Adipocyte (in vitro differentiated cells): ENCODE data around the gene C11orf54.
"Not testable (repeated sequence)": the region's sequence is repeated elsewhere in the genome, so short reads cannot be mapped to it uniquely, and the experiment has no call there.

Experiments
- DNase-seq: peaks from one replicate; pipeline ENCODE4 v3.0.0-alpha.2; 2015; ENCODE audit warnings: low read depth
- H3K27me3 ChIP-seq: replicated peaks from 2 replicates; pipeline ENCODE4 v1.7.0; 2013; ENCODE audit warnings: mild to moderate bottlenecking, low read length, moderate library complexity; ENCODE audit not compliant: control insufficient read depth, insufficient read depth
- H3K36me3 ChIP-seq: 2 replicates; pipeline ENCODE4 v1.7.0; 2013; ENCODE audit warnings: low read length, mild to moderate bottlenecking, moderate library complexity; ENCODE audit not compliant: control insufficient read depth, insufficient read depth, severe bottlenecking
- H3K4me1 ChIP-seq: 2 replicates; pipeline ENCODE4 v1.7.0; 2013; ENCODE audit warnings: mild to moderate bottlenecking, low read length, moderate library complexity; ENCODE audit not compliant: control insufficient read depth, insufficient read depth
- H3K4me3 ChIP-seq: 2 replicates; pipeline ENCODE4 v1.7.0; 2013; ENCODE audit warnings: mild to moderate bottlenecking, low read length, moderate library complexity
- H3K9ac ChIP-seq: 2 replicates; pipeline ENCODE4 v1.7.0; 2013; ENCODE audit warnings: mild to moderate bottlenecking, low read length, moderate library complexity
- H3K9me3 ChIP-seq: 2 replicates; pipeline ENCODE4 v1.7.0; 2013; ENCODE audit warnings: mild to moderate bottlenecking, low read length, moderate library complexity; ENCODE audit not compliant: control insufficient read depth

C11orf54 gene

DNA sequence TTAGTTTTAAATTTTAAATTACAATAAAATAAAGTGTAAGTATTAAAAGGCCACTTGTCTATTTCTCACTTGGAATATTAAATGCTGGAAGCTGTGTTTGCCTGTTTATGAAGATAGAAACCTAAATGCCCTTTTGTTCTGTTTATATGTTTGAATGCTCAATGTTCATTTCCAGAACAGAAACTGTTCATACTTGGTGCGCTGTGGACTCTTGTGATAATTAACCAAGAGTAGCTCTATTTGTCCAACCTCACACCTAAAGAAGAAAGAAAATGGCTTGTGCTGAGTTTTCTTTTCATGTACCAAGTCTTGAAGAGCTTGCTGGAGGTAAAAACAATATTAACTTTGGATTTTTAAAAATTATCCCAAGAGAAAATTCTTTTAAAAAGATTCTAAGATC, 5.7 kb downstream of the C11orf54 start:
- Histone ChIP-seq H3K27me3 (no peaks in the 10 kb centered on the region), H3K9me3 (no peaks in the 10 kb centered on the region), H3K4me1 (no peaks in the 10 kb centered on the region), H3K36me3 (peaks cover 8% of the 10 kb centered on the region), H3K4me3 (no peak overlapping the region), H3K9ac (no peak overlapping the region)
- no peak for DNase-seq

DNA sequence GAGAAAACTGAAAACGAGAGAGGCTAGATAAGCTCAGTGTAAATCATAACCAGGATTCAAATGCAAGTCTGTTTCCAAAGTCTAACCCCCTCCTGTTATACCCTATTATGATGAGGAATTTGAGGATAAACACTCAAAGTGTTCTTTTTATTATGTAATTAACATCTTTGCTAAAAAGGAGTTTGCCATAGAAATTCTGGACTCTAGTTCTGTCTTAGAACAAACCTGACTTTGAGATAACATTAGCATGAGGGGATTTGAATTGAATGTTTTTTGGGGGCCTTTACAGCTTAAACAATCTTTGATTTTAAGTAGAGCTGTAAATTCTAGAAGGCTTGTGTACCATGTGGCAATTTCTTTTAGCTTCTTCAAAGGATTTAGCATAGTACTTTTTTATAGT, 9.5 kb downstream of the C11orf54 start:
- DNase-seq: no peak
- no peak overlapping the region for H3K4me3 ChIP-seq
- H3K9ac ChIP-seq: no peak overlapping the region
- peaks cover 21% of the 10 kb centered on the region for H3K36me3 ChIP-seq
- no peaks in the 10 kb centered on the region for H3K4me1 ChIP-seq
- H3K9me3 ChIP-seq: no peaks in the 10 kb centered on the region
- H3K27me3 ChIP-seq: no peaks in the 10 kb centered on the region

DNA sequence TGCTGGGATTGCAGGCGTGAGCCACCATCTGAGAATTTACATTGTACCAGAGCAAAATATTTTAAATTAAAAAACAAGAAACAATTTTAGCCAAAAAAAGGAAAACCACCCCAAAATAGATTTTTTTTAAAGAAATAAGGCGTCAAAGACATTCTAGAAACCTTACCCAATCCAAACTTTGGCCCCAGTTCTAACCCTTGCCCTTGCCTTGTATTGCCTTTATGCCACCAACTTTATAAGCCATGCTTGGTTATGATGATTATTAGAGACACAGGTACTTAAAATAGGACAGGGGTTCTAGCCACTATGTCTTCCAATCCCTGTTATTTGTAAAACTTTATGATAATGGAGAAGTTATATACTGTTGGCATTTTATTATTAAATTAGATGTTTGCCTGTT, 11.8 kb downstream of the C11orf54 start:
- H3K9me3 ChIP-seq: no peaks in the 10 kb centered on the region
- H3K4me3 ChIP-seq: no peak overlapping the region
- no peak overlapping the region for H3K9ac ChIP-seq
- no peaks in the 10 kb centered on the region for H3K4me1 ChIP-seq
- no peaks in the 10 kb centered on the region for H3K27me3 ChIP-seq
- DNase-seq: no peak
- peaks cover 43% of the 10 kb centered on the region for H3K36me3 ChIP-seq

DNA sequence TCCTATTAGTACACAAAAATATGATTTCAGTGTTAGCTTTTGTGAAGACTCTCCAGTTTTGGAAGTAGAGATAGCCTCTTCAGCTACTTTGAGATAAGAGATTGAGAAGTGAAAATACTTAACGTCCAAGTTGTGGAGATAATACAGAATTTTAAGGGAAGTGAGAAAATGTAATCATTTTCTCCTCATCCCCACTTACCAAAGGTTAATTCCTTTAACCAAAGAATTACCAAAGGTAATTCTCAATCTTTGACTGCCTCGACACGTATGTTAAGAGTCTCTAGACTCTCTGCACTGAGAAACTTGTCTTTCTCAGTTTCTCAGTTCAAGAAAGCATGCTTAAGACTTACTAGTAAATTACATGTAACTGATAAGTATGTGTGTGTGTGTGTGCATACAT, 15.3 kb downstream of the C11orf54 start:
- DNase-seq: no peak
- Histone ChIP-seq H3K4me3 (no peak overlapping the region), H3K4me1 (no peaks in the 10 kb centered on the region), H3K36me3 (peaks cover 70% of the 10 kb centered on the region), H3K9me3 (no peaks in the 10 kb centered on the region), H3K27me3 (no peaks in the 10 kb centered on the region), H3K9ac (no peak overlapping the region)

DNA sequence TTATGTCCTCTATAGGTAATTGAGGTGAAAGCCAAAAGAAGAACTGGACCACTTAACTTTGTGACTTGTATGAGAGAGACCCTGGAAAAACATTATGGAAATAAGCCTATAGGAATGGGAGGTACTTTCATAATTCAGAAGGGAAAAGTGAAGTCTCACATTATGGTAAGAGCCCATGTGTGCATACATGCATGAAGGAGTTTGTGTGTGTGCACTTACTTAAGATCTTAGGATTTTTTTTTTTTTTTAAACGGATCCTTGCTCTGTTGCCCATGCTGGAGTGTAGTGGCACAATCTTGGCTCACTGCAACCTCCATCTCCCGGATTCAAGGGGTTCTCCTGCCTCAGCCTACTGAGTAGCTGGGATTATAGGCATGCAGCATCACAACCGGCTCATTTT, 15.8 kb downstream of the C11orf54 start:
- DNase-seq: no peak
- H3K4me3 ChIP-seq: no peak overlapping the region
- H3K27me3 ChIP-seq: no peaks in the 10 kb centered on the region
- H3K9me3 ChIP-seq: no peaks in the 10 kb centered on the region
- no peak overlapping the region for H3K9ac ChIP-seq
- H3K36me3 ChIP-seq: peaks cover 76% of the 10 kb centered on the region
- no peaks in the 10 kb centered on the region for H3K4me1 ChIP-seq

DNA sequence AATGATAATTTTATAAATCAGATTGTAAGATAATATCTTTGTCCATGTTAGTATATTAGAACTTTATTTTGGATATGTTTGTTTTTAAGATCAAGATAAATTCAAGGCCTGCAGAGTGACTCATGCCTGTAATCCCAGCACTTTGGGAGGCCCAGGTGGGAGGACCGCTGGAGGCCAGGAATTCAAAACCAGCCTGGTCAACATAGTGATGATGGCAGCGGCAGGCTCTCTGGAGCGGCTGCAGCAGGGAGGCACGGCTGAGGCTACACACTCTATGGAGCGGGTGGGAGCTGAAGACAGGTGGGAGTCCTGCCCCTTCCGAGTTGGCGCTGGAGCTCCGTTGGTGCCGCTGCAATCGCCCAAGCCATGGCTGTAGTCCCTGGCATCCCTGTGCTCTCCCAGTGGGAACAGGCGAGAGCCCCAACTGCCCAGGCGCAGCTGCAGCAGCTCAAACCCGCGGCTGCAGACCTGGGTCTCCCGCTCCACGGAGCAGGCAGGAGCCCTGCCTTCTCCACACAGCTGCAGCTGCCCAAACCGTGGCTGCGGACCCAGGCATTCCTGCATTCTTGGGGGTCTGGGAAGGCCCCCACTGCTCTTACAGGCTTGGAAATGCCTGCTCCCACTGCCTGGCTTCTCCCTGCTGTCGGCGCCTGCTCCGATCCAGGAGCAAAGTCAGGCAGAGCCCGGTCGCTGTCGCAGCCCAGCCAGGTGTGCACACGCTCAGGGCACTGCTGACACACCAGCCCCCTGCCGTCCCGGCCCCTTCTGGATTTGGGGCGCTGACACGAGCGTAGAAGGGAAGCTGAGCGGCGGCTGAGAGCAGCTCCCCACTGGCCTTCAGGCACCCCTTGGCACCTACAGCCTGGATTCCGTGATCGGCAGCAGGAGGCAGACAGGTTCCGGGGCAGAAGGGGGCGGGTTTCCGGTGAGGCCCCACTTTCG, 16.7 kb downstream of the C11orf54 start:
- DNase-seq: no peak
- no peaks in the 10 kb centered on the region for H3K27me3 ChIP-seq
- H3K9ac ChIP-seq: no peak overlapping the region
- no peaks in the 10 kb centered on the region for H3K9me3 ChIP-seq
- no peak overlapping the region for H3K4me3 ChIP-seq
- H3K36me3 ChIP-seq: peaks cover 85% of the 10 kb centered on the region
- H3K4me1 ChIP-seq: no peaks in the 10 kb centered on the region

DNA sequence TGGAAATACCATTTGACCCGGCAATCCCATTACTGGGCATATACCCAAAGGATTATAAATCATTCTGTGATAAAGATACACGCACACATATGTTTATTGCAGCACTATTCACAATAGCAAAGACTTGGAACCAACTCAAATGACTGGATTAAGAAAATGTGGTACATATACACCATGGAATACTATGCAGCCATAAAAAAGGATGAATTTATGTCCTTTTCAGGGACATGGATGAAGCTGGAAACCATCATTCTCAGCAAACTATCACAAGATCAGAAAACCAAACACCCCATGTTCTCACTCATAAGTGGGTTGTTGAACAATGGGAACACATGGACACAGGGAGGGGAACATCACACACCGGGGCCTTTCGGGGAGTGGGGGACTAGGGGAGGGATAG, 17.7 kb downstream of the C11orf54 start:
- H3K9me3 ChIP-seq, DNase-seq, H3K9ac ChIP-seq, H3K27me3 ChIP-seq, H3K4me3 ChIP-seq, H3K4me1 ChIP-seq: not testable (repeated sequence)
- peaks cover 83% of the 10 kb centered on the region for H3K36me3 ChIP-seq

DNA sequence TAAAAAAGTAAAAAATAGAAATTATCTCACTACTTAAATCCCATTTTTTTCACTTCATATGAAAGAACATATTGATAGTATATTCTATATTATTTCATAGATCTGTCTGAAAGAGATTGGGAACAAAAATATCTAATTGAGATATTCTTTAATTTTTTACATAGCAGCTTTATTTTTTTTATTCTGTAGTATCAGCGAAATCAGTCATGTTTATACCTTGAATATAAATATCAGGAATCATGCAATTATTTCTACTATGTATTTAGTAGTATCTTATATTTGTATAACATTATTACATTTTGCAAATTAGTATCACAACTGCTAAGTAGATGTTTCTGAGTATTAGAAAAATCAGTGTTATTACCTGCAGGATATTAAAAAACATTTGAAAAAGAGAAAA, 20.4 kb downstream of the C11orf54 start:
- Histone ChIP-seq H3K9ac (no peak overlapping the region), H3K36me3 (peaks cover 66% of the 10 kb centered on the region), H3K9me3 (no peaks in the 10 kb centered on the region), H3K4me3 (no peak overlapping the region), H3K4me1 (peaks cover 4% of the 10 kb centered on the region), H3K27me3 (no peaks in the 10 kb centered on the region)
- no peak for DNase-seq

DNA sequence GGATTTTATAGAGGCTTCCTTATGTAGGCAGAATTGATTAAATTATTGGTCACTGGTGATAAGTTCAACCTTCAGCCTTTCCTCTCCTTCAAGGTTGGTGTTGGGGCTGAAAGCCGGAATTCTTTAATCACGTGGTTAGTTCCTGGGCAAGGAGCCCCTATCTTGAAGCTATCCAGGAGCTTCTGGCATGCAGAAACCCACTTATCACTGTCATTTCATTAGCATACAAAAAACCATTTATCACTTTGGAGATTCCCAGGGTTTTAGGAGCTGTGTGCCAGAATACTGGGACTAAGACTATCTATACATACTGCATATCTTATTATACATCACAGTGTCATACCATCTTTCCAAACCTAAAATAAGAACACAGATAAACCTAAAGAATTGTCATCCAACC, 24.1 kb downstream of the C11orf54 start:
- DNase-seq: no peak
- H3K27me3 ChIP-seq: no peaks in the 10 kb centered on the region
- H3K9ac ChIP-seq: no peak overlapping the region
- H3K4me1 ChIP-seq: peaks cover 6% of the 10 kb centered on the region
- peaks cover 38% of the 10 kb centered on the region for H3K36me3 ChIP-seq
- H3K9me3 ChIP-seq: no peaks in the 10 kb centered on the region
- no peak overlapping the region for H3K4me3 ChIP-seq

DNA sequence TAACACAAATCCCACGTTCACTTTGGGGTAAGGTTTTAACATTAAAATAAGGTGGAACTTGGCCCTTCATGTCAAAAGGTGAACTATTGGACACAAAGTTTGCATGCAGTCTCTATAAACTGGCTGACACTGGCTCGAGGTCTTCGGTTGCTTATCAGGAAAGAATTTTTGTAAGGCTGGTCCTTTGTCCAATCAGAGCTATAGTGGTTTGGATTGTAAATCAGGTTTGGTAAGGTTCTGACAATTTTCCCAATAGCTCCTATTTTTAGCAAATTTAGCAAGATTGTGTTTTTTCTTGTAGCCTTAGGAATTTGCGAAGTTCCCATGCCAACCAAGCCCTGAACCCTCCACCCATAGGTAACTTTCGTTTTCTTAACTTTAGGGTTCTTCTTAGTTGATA, 25.0 kb downstream of the C11orf54 start:
- H3K9me3 ChIP-seq: no peaks in the 10 kb centered on the region
- peaks cover 6% of the 10 kb centered on the region for H3K4me1 ChIP-seq
- H3K4me3 ChIP-seq: no peak overlapping the region
- peaks cover 28% of the 10 kb centered on the region for H3K36me3 ChIP-seq
- no peak overlapping the region for H3K9ac ChIP-seq
- DNase-seq: no peak
- H3K27me3 ChIP-seq: no peaks in the 10 kb centered on the region

DNA sequence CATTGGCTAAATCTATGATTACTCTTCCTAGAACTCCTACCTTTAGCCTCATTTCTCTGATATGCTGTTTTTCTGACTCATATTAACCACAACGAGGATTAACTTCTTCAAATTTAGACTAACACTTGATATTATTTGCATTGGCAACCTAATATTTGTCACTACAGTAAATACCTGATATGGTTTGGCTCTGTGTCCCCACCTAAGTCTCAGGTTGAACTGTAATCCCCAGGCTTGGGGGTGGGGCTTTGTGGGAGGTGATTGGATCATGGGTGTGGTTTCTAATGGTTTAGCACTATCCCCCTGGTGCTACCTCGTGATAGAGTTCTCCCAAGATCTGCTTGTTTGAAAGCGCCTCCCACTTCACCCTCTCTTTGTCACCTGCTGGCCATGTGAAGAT, 25.5 kb downstream of the C11orf54 start:
- no peaks in the 10 kb centered on the region for H3K9me3 ChIP-seq
- H3K4me3 ChIP-seq: no peak overlapping the region
- H3K9ac ChIP-seq: no peak overlapping the region
- peaks cover 23% of the 10 kb centered on the region for H3K36me3 ChIP-seq
- no peaks in the 10 kb centered on the region for H3K27me3 ChIP-seq
- peaks cover 6% of the 10 kb centered on the region for H3K4me1 ChIP-seq
- DNase-seq: no peak

DNA sequence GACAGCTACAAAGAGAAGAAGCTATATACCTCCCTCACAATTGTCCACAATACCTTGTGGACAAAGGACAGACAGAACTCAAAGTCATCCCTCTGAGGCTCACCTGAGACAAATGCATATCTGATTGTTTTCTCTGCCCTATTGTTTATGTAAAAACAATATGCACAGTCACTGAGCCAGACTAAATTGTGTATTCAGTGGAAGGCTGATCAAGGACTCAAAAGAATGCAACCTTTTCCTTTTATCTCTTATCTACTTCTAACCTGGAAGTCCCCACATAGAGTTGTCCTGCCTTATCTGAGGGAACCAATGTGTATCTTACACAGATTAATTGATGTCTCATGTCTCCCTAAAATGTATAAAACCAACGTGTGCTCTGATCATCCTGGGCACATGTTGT, 28.7 kb downstream of the C11orf54 start:
- peaks cover 6% of the 10 kb centered on the region for H3K4me1 ChIP-seq
- no peak for DNase-seq
- no peaks in the 10 kb centered on the region for H3K27me3 ChIP-seq
- H3K9ac ChIP-seq: no peak overlapping the region
- no peaks in the 10 kb centered on the region for H3K9me3 ChIP-seq
- H3K36me3 ChIP-seq: no peaks in the 10 kb centered on the region
- no peak overlapping the region for H3K4me3 ChIP-seq
